ENCODE measurements around the gene BATF.

DNA sequence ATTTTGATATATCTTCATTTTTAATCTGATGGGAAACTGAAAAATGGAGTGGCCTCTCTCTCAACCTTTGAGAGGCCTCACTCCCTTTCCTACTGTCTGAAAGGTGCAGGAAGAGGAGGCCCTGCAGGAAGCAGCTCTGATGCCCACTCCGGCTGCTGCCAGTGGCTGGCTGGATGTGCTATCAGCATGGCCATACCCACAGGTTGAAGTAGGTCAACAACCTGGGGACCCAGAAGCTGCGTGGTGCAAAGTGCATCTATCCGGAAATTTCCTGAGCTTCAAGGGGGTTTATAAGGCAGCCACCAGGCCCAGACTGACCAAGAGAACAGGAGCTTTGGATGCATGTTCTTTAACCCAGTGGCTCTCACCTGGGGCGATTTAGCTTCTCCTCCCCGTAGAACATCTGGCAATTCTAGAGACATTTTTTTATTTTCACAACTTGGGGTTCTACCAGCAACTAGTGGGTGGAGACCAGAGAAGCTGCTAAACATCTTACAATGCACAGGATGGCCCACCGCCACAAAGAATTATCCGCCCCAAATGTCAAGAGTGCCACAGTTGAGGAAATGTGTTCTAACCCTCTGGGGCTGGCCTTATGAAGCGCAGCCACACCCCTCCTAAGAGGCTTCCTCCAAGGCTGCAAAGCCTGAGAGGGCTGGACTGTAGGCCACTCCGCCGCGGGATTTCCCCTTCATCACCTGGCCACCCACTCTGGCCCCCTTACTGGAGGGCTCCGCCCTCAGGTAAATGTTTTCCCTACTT lies 8.2 kb upstream of the BATF start:
- TF ChIP-seq, protein P1, sequence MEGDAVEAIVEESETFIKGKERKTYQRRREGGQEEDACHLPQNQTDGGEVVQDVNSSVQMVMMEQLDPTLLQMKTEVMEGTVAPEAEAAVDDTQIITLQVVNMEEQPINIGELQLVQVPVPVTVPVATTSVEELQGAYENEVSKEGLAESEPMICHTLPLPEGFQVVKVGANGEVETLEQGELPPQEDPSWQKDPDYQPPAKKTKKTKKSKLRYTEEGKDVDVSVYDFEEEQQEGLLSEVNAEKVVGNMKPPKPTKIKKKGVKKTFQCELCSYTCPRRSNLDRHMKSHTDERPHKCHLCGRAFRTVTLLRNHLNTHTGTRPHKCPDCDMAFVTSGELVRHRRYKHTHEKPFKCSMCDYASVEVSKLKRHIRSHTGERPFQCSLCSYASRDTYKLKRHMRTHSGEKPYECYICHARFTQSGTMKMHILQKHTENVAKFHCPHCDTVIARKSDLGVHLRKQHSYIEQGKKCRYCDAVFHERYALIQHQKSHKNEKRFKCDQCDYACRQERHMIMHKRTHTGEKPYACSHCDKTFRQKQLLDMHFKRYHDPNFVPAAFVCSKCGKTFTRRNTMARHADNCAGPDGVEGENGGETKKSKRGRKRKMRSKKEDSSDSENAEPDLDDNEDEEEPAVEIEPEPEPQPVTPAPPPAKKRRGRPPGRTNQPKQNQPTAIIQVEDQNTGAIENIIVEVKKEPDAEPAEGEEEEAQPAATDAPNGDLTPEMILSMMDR (IDR thresholded peaks at IDR 0.05): no peak
- no peak for TF ChIP-seq POLR2A (IDR thresholded peaks at IDR 0.05)

Measured in Peyer's patch (tissue), 4 donors.